Fibroblast of lung (primary cell): ENCODE measurements around the gene INHBC.

Source experiments
- EZH2 ChIP-seq: IDR thresholded peaks from 2 replicates; pipeline ENCODE4 v1.5.1; 2012; ENCODE audit warnings: low read length, control low read depth, mild to moderate bottlenecking; ENCODE audit errors: missing control alignments
- TF ChIP-seq, protein P1 (sequence below), 2 donors: IDR thresholded peaks in 1 of 2; conservative IDR thresholded peaks in 1 of 2; 1 replicate in 1 of 2; 2 replicates in 1 of 2; pipeline ENCODE4 v1.5.1; 2011 to 2012; ENCODE audit warnings: low read length in 2 of 2, control low read depth in 1 of 2, inconsistent platforms in 1 of 2, low read depth in 1 of 2, mild to moderate bottlenecking in 1 of 2

DNA sequence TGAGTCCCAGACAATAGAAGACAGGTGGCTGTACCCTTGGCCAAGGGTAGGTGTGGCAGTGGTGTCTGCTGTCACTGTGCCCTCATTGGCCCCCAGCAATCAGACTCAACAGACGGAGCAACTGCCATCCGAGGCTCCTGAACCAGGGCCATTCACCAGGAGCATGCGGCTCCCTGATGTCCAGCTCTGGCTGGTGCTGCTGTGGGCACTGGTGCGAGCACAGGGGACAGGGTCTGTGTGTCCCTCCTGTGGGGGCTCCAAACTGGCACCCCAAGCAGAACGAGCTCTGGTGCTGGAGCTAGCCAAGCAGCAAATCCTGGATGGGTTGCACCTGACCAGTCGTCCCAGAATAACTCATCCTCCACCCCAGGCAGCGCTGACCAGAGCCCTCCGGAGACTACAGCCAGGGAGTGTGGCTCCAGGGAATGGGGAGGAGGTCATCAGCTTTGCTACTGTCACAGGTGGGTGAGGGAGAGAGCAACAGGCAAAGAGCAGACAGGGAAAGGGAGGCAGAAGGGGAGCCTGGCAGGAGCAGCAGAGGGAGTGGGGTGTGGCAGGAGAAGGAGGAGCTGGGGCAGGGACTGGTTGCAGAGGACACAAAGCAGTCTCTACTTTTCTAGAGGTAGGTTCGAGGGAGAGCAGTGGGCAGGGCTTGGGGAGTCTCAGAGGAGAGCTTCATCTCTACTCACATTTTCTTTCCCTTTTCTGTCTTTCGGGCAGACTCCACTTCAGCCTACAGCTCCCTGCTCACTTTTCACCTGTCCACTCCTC is 21.0 kb downstream of the INHBC start:
- TF ChIP-seq, protein P1, sequence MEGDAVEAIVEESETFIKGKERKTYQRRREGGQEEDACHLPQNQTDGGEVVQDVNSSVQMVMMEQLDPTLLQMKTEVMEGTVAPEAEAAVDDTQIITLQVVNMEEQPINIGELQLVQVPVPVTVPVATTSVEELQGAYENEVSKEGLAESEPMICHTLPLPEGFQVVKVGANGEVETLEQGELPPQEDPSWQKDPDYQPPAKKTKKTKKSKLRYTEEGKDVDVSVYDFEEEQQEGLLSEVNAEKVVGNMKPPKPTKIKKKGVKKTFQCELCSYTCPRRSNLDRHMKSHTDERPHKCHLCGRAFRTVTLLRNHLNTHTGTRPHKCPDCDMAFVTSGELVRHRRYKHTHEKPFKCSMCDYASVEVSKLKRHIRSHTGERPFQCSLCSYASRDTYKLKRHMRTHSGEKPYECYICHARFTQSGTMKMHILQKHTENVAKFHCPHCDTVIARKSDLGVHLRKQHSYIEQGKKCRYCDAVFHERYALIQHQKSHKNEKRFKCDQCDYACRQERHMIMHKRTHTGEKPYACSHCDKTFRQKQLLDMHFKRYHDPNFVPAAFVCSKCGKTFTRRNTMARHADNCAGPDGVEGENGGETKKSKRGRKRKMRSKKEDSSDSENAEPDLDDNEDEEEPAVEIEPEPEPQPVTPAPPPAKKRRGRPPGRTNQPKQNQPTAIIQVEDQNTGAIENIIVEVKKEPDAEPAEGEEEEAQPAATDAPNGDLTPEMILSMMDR (conservative IDR thresholded peaks at IDR 0.05 in 1 of 2, IDR thresholded peaks at IDR 0.05 in 1 of 2; ENCODE audit: low read depth in 1 of 2, low read length in 2 of 2): no peak
- TF ChIP-seq EZH2: no peak
